ENCODE data around the gene MYL3. TPM values are rescaled to one million over a fixed set of nuclear protein-coding genes. Genes with fewer than 3 reads are reported as not detected.

The MYL3 gene
- total RNA-seq, 1 donor from 2014 or later, result not detected

GRCh38 chr3:46899151-46900006 lies 36.1 kb upstream of the MYL3 start:
- no peak for DNase-seq (ENCODE audit: low read depth in 2 of 2)

GRCh38 chr3:46898321-46899150 lies 35.3 kb upstream of the MYL3 start:
- DNase-seq (ENCODE audit: low read depth in 2 of 2), result no peak

DNA sequence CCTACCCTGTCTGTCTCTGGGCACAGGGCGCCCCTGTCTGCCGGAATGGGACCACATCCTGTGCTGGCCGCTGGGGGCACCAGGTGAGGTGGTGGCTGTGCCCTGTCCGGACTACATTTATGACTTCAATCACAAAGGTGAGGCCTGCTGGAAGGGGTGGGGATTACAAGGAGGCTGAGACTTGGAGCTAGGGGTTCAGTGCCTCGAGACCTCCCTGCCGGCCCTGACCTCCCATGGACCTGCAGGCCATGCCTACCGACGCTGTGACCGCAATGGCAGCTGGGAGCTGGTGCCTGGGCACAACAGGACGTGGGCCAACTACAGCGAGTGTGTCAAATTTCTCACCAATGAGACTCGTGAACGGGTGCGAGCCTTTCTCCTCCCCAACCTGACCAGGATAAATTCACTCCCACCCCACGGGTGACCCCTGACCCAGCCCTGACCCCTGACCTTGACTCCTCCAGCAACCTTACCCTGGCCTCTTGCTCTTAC lies 34.6 kb upstream of the MYL3 start:
- no peak for DNase-seq (ENCODE audit: low read depth in 2 of 2)

DNA sequence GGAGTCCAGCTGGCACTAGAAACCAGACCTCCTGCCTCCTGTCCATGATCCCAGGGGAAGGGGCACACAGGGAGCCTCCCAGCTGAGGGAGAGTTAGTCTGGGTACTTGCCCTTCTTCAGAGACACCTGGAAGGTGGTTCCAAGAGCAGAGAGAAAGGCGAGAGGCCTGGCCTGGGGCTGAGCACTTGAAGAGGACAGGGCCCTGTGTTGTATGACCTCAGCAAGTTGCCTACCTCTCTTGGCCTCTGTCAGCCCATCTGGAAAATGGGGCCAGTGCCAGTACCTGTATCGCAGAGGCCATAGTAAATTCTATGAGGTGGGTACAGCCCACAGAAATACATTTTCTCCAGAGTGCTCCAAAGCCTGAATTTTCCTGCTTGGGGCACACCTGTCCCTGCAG lies 33.8 kb upstream of the MYL3 start:
- DNase-seq (ENCODE audit: low read depth in 2 of 2), result no peak

DNA sequence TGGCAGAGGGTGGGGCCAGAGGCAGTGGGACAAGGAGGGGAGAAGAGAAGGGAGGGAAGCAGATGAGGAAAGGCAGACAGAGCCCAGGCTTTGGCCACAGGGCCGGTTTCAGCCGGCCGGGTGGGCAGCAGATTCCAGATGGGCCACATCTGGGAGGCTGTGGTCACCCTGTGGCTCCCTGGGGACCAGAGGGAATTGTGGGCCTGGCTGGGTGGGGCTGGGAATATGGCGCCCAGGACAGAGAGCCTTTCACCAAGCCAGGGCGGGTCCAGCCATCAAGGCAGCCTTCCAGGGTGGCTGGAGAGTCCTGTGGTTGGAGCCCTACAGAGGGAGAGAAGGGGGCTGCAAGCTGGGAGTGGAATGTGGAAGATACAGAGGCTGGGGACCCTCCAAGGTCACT lies 33.1 kb upstream of the MYL3 start:
- DNase-seq (ENCODE audit: low read depth in 2 of 2), result no peak

DNA sequence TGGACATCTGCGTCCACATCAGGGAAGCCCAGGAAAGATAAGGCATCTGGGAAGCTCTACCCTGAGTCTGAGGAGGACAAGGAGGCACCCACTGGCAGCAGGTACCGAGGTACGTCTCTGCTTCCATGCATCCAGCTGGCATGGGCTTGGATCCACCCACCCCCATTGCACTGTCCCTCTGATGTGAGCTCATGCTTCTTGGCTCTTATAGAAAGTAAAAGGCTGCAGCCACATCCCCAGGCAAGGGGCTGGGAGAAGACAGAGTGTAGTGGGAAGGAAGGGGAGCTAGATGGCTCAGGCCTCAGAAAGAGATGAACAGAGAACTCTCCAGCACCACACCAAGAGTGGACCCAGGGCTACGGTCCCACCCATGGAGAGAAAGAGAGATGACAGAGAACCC lies 32.5 kb upstream of the MYL3 start:
- no peak for DNase-seq (ENCODE audit: low read depth in 2 of 2)

DNA sequence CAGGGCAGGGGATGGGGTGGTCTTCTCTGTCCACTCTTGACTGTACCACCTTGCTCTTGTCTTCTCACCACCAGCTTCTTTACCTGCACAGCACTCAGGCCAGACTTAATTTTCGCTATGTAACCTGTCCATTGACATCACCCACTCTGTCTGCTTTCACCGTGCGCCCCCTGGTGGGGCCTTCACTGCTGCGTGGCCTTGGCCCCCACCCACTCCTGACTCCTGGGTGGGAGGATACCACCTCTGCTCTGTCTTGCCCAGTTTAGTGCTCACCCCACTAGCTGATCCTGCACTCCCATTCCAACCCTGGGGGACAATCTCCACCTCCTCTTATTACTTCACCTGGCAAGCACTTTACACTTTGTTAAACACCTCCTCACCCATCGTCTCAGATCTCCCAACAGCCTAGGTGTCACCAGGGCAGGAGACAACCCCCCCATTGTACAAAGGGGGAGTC lies 32.0 kb upstream of the MYL3 start:
- peak; percentile 47 to 73 for DNase-seq (ENCODE audit: low read depth in 2 of 2)

- no peak for DNase-seq (ENCODE audit: low read depth in 2 of 2)
Observed at GRCh38 chr3:46894256-46894655, 31.0 kb upstream of the MYL3 start.

DNA sequence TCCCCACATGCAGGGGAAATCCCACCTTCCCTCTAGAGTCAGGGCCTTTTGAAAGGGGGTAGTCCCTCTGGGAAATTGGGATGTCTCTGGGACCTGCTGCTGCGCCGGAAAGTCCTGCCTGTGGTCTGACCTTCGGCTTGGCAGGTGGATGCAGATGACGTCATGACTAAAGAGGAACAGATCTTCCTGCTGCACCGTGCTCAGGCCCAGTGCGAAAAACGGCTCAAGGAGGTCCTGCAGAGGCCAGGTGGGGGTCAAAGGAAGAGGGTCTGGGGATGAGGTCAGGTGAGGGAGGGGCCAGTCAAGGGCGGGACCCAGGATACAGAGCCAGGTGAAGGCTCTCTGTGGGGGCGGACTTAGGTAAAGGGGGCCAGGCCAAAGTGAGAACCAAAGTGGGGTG lies 30.5 kb upstream of the MYL3 start:
- no peak for DNase-seq (ENCODE audit: low read depth in 2 of 2)

GRCh38 chr3:46893146-46893748 lies 30.0 kb upstream of the MYL3 start:
- no peak for DNase-seq (ENCODE audit: low read depth in 2 of 2)

- peak; percentile 61 to 75 for DNase-seq (ENCODE audit: low read depth in 2 of 2)
Observed at GRCh38 chr3:46892285-46893145, 29.3 kb upstream of the MYL3 start.

GRCh38 chr3:46891132-46891531 lies 27.9 kb upstream of the MYL3 start:
- no peak for DNase-seq (ENCODE audit: low read depth in 2 of 2)

GRCh38 chr3:46890132-46890531 lies 26.9 kb upstream of the MYL3 start:
- DNase-seq (ENCODE audit: low read depth in 2 of 2), result no peak

DNA sequence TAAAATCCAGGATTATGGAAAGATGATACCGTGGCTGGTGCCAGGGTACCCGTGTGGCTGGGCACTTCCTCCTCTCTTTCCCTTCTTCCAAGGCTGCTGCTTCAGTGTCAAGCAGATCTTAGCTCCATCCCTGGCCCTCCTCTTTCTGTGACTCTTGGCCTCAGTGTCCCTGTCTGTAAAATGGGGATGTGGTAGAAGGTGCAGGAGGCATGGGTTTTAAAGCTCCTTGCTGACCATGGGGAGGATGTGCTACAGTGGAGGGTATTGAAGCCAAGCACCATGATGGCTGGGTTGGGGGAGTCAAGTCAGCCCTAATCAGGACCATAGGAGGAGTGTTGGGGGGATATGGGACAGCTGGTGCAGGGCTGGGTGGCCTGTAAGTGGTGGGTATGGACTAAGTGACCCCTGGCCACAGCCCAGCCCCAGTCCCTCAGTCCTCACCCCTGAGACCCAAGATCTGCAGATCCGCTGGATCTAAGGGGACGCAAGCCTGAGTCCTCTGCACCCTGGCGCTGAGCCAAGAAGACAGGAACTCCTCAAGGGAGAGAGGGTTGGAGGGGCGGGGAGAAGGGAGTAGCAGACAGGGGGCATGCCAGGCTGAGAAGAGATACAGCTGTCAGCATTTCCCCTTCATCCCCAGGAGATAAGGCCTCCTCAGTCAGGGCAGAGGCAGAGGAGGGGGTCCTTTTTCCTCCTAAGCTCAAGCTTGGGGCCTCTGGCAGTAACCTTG lies 26.3 kb upstream of the MYL3 start:
- DNase-seq (ENCODE audit: low read depth in 2 of 2), result no peak

GRCh38 chr3:46888705-46889104 lies 25.5 kb upstream of the MYL3 start:
- no peak for DNase-seq (ENCODE audit: low read depth in 2 of 2)

GRCh38 chr3:46887980-46888494 lies 24.8 kb upstream of the MYL3 start:
- DNase-seq (ENCODE audit: low read depth in 2 of 2), result no peak

GRCh38 chr3:46885612-46886011 lies 22.4 kb upstream of the MYL3 start:
- no peak for DNase-seq (ENCODE audit: low read depth in 2 of 2)

DNA sequence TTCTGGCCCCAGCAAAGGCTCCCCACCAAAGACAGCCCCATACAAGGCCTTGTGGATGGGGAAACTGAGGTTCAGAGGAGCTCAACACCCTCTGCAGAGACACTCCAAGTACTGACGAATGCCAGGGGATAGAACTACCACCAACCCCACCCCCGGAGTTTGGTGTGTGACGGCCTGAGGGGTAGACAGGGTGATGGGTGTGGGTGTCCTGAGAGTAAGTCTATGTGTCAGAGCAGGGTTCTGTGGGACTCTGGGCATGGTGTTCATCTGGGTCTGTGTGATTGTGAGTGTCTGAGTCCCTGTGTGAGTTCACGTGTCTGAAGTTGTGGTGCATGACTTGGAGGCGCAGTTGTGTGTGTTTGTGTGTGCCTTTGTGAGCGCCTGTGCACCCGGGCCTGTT lies 21.7 kb upstream of the MYL3 start:
- no peak for DNase-seq (ENCODE audit: low read depth in 2 of 2)

DNA sequence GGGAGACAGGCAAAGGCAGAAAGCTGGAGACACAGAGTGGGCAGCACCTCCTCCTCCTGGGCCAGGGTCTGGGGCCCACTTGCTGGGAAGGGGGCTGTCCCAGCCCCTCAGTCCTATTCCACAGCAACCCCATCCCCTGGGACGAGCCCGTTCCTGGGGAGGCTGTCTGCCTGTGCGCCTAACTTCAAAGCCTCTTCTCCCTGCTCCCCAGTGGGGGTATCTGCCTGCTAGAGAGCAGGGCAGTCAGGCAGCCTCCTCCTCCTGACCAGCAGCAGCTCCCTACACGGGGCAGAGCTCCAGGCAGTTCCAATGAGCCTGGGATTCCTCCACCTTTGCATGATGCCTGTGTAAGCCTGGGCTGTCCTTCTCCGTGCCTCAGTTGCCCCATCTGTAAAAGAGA lies 21.2 kb upstream of the MYL3 start:
- no peak for DNase-seq (ENCODE audit: low read depth in 2 of 2)

- no peak for DNase-seq (ENCODE audit: low read depth in 2 of 2)
Observed at GRCh38 chr3:46883830-46884185, 20.6 kb upstream of the MYL3 start.
